Tibial nerve (tissue), 4 donors: ENCODE measurements around the gene DACH2. TPM values are rescaled to one million over a fixed set of nuclear protein-coding genes. Genes with fewer than 3 reads are reported as not detected.

ENCODE experiments used
- DNase-seq, 2 donors: peaks; one replicate each; pipeline ENCODE4 v3.0.0-alpha.2; 2019; ENCODE audit warnings: low spot score in 2 of 2
- H3K27ac ChIP-seq, 4 donors: fragments of 200-600 bp; sonication (generic) in 3 of 4; one replicate each; pipeline ENCODE4 v1.5.1; 2017 to 2019; ENCODE audit warnings: mild to moderate bottlenecking in 1 of 4
- H3K27me3 ChIP-seq, 2 donors: fragments of 200-600 bp; sonication (generic) in 1 of 2; one replicate each; pipeline versions ENCODE4 v1.5.1 to v1.6.0; 2017 to 2019
- H3K36me3 ChIP-seq, 3 donors: fragments of 200-600 bp; sonication (generic); one replicate each; pipeline ENCODE4 v1.5.1; 2018 to 2019
- H3K4me1 ChIP-seq, 4 donors: fragments of 200-600 bp; sonication (generic) in 3 of 4; one replicate each; pipeline ENCODE4 v1.5.1; 2017 to 2019
- H3K4me3 ChIP-seq, 4 donors: fragments of 200-600 bp; sonication (generic) in 3 of 4; one replicate each; pipeline ENCODE4 v1.5.1; 2017 to 2019; ENCODE audit warnings: mild to moderate bottlenecking in 1 of 4, moderate library complexity in 1 of 4
- H3K9me3 ChIP-seq, 4 donors: fragments of 200-600 bp; sonication (generic) in 3 of 4; one replicate each; pipeline ENCODE4 v1.5.1; 2017 to 2019
- EP300 ChIP-seq, 2 donors: sonication (generic); formaldehyde crosslinking; IDR thresholded peaks; one replicate each; pipeline ENCODE4 v1.6.1; 2017; ENCODE audit warnings: antibody characterized with exemption in 2 of 2, mild to moderate bottlenecking in 1 of 2
- POLR2A ChIP-seq, 2 donors: fragments of 450-650 bp; IDR thresholded peaks; one replicate each; pipeline ENCODE4 v1.6.1; 2017; ENCODE audit warnings: antibody characterized with exemption in 2 of 2, mild to moderate bottlenecking in 2 of 2, moderate library complexity in 2 of 2
- WGBS, 2 donors: methylation state at CpG; one replicate each; pipeline ENCODE4 v1.1.5; 2018; 5-methylcytosine and 5-hydroxymethylcytosine counted together
- total RNA-seq, 4 donors: library from RNA; depleted of rRNA; stranded (reverse); fragments of >200 nt; gene quantifications; one replicate each; pipeline ENCODE4 v1.1.0, GENCODE V29; 2016
- TF ChIP-seq, protein P1 (sequence below), 5 experiments: fragments of 200-600 bp in 3 of 5; fragments of 450-650 bp in 2 of 5; sonication (generic) in 3 of 5; IDR thresholded peaks; one replicate each; pipeline ENCODE4 v1.5.1; 2016 to 2019; ENCODE audit warnings: antibody characterized with exemption in 5 of 5, mild to moderate bottlenecking in 3 of 5, moderate library complexity in 2 of 5

The DACH2 gene
- total RNA-seq, 4 donors from 2014 or later: 0.21 to 0.90 (median 0.44) TPM; not detected in 1

DNA sequence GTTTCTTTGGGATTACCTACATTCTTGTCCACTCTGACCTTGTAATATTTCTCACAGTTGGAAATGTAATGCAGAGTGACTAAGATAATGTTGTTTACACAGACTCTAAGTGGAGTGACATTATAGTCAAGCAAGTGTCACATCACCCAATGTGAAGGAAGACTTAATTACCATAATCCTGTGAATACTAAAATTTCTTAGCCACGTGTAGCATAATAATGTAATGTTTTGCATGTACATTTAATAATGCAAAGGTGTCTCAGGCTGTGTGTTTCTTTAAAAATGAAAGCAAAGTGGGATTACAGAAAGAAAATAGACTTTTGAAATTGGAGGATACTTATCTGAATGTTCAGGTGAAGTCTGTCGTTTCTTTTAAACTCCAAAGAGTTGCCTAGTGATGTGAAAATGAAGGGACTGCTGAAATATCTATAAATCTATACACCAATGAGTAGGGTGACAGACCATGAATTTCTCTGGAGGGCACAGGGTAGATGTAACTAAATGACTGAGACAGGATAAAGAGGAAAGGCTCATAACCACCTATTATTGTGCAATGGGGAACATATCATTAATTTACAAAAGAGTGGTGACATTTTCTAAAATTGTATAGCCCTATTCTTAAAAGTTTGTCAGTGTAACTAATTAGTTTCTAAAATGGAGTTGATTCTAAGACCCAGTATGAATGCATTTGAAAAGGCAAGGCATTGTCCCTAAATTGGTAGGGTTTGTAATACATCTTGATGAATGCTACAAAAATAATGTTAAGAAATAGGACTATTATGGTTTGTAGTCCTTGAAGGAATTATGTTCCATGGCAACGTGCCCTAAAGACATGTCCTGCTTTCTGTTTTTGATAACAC, 235.7 kb downstream of the DACH2 start:
- no peaks in the 10 kb centered on the region for H3K9me3 ChIP-seq
- 34 to 56% methylated on average over 3 of the region's 3 CpGs for WGBS, 2 donors
- TF ChIP-seq EP300 (IDR thresholded peaks at IDR 0.05) (no peak), POLR2A (IDR thresholded peaks at IDR 0.05) (no peak)
- TF ChIP-seq, protein P1, sequence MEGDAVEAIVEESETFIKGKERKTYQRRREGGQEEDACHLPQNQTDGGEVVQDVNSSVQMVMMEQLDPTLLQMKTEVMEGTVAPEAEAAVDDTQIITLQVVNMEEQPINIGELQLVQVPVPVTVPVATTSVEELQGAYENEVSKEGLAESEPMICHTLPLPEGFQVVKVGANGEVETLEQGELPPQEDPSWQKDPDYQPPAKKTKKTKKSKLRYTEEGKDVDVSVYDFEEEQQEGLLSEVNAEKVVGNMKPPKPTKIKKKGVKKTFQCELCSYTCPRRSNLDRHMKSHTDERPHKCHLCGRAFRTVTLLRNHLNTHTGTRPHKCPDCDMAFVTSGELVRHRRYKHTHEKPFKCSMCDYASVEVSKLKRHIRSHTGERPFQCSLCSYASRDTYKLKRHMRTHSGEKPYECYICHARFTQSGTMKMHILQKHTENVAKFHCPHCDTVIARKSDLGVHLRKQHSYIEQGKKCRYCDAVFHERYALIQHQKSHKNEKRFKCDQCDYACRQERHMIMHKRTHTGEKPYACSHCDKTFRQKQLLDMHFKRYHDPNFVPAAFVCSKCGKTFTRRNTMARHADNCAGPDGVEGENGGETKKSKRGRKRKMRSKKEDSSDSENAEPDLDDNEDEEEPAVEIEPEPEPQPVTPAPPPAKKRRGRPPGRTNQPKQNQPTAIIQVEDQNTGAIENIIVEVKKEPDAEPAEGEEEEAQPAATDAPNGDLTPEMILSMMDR (IDR thresholded peaks at IDR 0.05): no peak

GRCh38 chrX:86407371-86407770, 259.1 kb downstream of the DACH2 start:
- no peaks in the 10 kb centered on the region for H3K36me3 ChIP-seq
- 68 to 86% methylated on average over 4 of the region's 4 CpGs for WGBS, 2 donors
- no peaks in the 10 kb centered on the region for H3K9me3 ChIP-seq
- no peak overlapping the region for H3K4me3 ChIP-seq
- DNase-seq: no peak
- H3K27me3 ChIP-seq: no peaks in the 10 kb centered on the region
- TF ChIP-seq POLR2A (IDR thresholded peaks at IDR 0.05): no peak
- TF ChIP-seq EP300 (IDR thresholded peaks at IDR 0.05): no peak
- TF ChIP-seq, protein P1 (IDR thresholded peaks at IDR 0.05): no peak
- H3K4me1 ChIP-seq: no peaks in the 10 kb centered on the region
- H3K27ac ChIP-seq: no peak overlapping the region

More for the DNA sequence above, 235.7 kb downstream of the DACH2 start:
- no peaks in the 10 kb centered on the region for H3K36me3 ChIP-seq
- no peak overlapping the region for H3K27ac ChIP-seq
- H3K27me3 ChIP-seq: no peaks in the 10 kb centered on the region
- H3K4me1 ChIP-seq: no peaks in the 10 kb centered on the region
- DNase-seq: no peak
- H3K4me3 ChIP-seq: no peak overlapping the region

GRCh38 chrX:86421771-86422170, 273.5 kb downstream of the DACH2 start:
- H3K27ac ChIP-seq: no peak overlapping the region
- no peak for DNase-seq
- WGBS, 2 donors: 61 to 74% methylated on average over 1 of the region's 1 CpG
- no peaks in the 10 kb centered on the region for H3K4me1 ChIP-seq
- H3K36me3 ChIP-seq: no peaks in the 10 kb centered on the region
- no peaks in the 10 kb centered on the region for H3K27me3 ChIP-seq
- no peak for TF ChIP-seq EP300 (IDR thresholded peaks at IDR 0.05)
- TF ChIP-seq POLR2A (IDR thresholded peaks at IDR 0.05): no peak
- TF ChIP-seq, protein P1 (IDR thresholded peaks at IDR 0.05): no peak
- no peak overlapping the region for H3K4me3 ChIP-seq
- H3K9me3 ChIP-seq: no peaks in the 10 kb centered on the region

DNA sequence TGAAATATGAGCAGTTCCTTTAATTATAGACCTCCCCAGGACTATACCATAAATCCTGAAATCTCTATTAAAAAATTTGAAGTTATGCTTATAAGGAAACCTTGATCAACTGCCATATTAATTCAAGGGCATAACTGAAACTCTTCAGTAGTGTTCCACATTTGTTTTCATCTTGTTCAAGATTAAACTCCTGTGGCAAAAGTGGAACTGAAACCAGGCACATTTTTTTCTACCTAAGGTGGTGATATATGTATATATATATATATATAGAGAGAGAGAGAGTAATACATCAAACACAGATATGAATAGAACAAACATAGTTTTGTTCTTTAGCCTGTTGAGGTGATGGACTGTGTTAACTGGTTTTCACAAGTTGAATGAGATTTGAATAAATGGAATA, 287.9 kb downstream of the DACH2 start:
- H3K4me1 ChIP-seq: no peaks in the 10 kb centered on the region
- H3K27me3 ChIP-seq: no peaks in the 10 kb centered on the region
- H3K36me3 ChIP-seq: no peaks in the 10 kb centered on the region
- DNase-seq: no peak
- H3K4me3 ChIP-seq: no peak overlapping the region
- no peaks in the 10 kb centered on the region for H3K9me3 ChIP-seq
- TF ChIP-seq, protein P1 (IDR thresholded peaks at IDR 0.05): no peak
- no peak for TF ChIP-seq POLR2A (IDR thresholded peaks at IDR 0.05)
- TF ChIP-seq EP300 (IDR thresholded peaks at IDR 0.05): no peak
- no peak overlapping the region for H3K27ac ChIP-seq

DNA sequence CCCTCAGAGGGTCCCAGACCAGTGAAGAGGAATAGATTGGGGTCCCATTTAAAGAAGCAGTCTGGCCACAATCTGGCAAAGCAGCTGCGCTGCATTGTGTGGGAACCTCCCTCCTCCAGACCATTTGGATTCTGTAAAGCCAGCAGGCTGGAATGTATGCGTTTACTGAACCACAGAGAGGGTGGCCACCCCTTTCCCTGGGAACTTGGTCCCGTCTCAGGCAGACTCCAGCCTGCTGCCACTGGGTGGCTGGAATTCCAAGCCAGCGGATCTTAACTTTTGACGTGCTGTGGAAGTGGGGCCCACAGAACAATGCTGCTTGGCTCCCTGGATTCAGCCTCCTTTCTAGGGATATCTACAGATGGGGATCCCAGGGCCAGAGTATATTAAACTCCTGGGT, 307.2 kb downstream of the DACH2 start:
- H3K36me3 ChIP-seq: no peaks in the 10 kb centered on the region
- no peak for DNase-seq
- TF ChIP-seq, protein P1 (IDR thresholded peaks at IDR 0.05): no peak
- TF ChIP-seq EP300 (IDR thresholded peaks at IDR 0.05): no peak
- TF ChIP-seq POLR2A (IDR thresholded peaks at IDR 0.05): no peak
- no peaks in the 10 kb centered on the region for H3K4me1 ChIP-seq
- no peak overlapping the region for H3K27ac ChIP-seq
- 67 to 73% methylated on average over 2 to 4 of the region's 5 CpGs for WGBS, 2 donors
- no peak overlapping the region for H3K4me3 ChIP-seq
- H3K9me3 ChIP-seq: no peaks in the 10 kb centered on the region
- H3K27me3 ChIP-seq: no peaks in the 10 kb centered on the region
